ENCODE results near the gene HIBCH. TPM values are rescaled to one million over a fixed set of nuclear protein-coding genes. Genes with fewer than 3 reads are reported as not detected.

The HIBCH gene
- total and polyA plus RNA-seq, 2 of the 13 experiments (the other 11 are each of a cell fraction or from before 2014, with no cell fraction given): 18.8 to 49.5 TPM

DNA sequence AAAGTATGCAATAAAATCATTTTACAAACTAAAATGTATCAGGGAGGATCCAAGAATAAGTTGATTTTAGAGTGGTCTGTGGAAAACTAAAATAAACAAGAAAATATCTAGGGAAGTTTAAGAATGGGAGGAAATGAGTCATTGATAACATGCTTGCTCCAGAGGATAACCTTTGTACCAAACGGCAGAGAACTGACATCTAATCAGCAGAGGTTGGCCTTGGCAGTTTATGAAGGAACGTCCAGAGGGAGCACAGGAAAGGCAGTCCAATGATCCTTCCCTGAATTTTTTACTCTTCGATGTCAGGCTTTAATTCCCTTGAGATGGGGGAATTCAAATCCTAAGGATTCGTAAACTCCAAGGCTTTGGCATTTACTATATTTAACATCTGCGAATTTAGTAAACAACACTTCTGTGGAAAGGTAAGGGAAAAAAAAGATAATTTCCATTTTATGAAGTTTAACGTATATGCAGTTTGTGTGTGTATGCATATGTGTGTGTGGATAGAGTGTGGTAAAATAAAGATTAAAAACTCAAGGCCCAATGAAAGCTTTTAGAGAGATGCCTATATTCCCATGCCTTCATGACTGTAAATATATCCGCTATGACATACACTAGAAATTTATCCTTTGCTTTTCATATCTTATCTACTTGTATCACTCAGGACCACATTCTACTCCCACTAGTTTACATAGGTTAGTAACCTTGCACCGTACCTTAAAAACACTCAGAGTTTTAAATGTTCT is 15.0 kb upstream of the HIBCH start (continued):
- TF ChIP-seq, protein P1, sequence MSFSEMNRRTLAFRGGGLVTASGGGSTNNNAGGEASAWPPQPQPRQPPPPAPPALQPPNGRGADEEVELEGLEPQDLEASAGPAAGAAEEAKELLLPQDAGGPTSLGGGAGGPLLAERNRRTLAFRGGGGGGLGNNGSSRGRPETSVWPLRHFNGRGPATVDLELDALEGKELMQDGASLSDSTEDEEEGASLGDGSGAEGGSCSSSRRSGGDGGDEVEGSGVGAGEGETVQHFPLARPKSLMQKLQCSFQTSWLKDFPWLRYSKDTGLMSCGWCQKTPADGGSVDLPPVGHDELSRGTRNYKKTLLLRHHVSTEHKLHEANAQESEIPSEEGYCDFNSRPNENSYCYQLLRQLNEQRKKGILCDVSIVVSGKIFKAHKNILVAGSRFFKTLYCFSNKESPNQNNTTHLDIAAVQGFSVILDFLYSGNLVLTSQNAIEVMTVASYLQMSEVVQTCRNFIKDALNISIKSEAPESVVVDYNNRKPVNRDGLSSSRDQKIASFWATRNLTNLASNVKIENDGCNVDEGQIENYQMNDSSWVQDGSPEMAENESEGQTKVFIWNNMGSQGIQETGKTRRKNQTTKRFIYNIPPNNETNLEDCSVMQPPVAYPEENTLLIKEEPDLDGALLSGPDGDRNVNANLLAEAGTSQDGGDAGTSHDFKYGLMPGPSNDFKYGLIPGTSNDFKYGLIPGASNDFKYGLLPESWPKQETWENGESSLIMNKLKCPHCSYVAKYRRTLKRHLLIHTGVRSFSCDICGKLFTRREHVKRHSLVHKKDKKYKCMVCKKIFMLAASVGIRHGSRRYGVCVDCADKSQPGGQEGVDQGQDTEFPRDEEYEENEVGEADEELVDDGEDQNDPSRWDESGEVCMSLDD (CRISPR knock-in tag; IDR thresholded peaks at IDR 0.05; ENCODE audit: borderline replicate concordance): no peak
- TF ChIP-seq RBAK (CRISPR knock-in tag; IDR thresholded peaks at IDR 0.05) (no peak), GATA4 (IDR thresholded peaks at IDR 0.05; ENCODE audit: borderline replicate concordance, low read depth) (peak; percentile 95), HNRNPL (IDR thresholded peaks at IDR 0.05; ENCODE audit: low read depth, low read length) (no peak), ESRRA (CRISPR knock-in tag; IDR thresholded peaks at IDR 0.05; ENCODE audit: low read depth) (peak; percentile 52; the same call in 1 of the 2 replicates), PHB2 (IDR thresholded peaks at IDR 0.05; ENCODE audit: partially characterized antibody) (no peak), ATRX (CRISPR knock-in tag; IDR thresholded peaks at IDR 0.05; ENCODE audit: borderline replicate concordance) (no peak), HNRNPK (IDR thresholded peaks at IDR 0.05; ENCODE audit: low read depth, low read length, poor library complexity, severe bottlenecking) (peak; percentile 9), SRSF1 (optimal IDR thresholded peaks at IDR 0.05; ENCODE audit: low read depth, low read length) (no peak), SUZ12 (IDR thresholded peaks at IDR 0.05; ENCODE audit: low read depth, low read length) (no peak)
- TF ChIP-seq, protein P2, sequence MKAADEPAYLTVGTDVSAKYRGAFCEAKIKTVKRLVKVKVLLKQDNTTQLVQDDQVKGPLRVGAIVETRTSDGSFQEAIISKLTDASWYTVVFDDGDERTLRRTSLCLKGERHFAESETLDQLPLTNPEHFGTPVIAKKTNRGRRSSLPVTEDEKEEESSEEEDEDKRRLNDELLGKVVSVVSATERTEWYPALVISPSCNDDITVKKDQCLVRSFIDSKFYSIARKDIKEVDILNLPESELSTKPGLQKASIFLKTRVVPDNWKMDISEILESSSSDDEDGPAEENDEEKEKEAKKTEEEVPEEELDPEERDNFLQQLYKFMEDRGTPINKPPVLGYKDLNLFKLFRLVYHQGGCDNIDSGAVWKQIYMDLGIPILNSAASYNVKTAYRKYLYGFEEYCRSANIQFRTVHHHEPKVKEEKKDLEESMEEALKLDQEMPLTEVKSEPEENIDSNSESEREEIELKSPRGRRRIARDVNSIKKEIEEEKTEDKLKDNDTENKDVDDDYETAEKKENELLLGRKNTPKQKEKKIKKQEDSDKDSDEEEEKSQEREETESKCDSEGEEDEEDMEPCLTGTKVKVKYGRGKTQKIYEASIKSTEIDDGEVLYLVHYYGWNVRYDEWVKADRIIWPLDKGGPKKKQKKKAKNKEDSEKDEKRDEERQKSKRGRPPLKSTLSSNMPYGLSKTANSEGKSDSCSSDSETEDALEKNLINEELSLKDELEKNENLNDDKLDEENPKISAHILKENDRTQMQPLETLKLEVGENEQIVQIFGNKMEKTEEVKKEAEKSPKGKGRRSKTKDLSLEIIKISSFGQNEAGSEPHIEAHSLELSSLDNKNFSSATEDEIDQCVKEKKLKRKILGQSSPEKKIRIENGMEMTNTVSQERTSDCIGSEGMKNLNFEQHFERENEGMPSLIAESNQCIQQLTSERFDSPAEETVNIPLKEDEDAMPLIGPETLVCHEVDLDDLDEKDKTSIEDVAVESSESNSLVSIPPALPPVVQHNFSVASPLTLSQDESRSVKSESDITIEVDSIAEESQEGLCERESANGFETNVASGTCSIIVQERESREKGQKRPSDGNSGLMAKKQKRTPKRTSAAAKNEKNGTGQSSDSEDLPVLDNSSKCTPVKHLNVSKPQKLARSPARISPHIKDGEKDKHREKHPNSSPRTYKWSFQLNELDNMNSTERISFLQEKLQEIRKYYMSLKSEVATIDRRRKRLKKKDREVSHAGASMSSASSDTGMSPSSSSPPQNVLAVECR (CRISPR knock-in tag; IDR thresholded peaks at IDR 0.05; ENCODE audit: borderline replicate concordance): peak; percentile 36; the same call in 1 of the 2 replicates
- TF ChIP-seq, protein P3, sequence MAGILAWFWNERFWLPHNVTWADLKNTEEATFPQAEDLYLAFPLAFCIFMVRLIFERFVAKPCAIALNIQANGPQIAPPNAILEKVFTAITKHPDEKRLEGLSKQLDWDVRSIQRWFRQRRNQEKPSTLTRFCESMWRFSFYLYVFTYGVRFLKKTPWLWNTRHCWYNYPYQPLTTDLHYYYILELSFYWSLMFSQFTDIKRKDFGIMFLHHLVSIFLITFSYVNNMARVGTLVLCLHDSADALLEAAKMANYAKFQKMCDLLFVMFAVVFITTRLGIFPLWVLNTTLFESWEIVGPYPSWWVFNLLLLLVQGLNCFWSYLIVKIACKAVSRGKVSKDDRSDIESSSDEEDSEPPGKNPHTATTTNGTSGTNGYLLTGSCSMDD (CRISPR knock-in tag; IDR thresholded peaks at IDR 0.05): no peak
- TF ChIP-seq, protein P4, sequence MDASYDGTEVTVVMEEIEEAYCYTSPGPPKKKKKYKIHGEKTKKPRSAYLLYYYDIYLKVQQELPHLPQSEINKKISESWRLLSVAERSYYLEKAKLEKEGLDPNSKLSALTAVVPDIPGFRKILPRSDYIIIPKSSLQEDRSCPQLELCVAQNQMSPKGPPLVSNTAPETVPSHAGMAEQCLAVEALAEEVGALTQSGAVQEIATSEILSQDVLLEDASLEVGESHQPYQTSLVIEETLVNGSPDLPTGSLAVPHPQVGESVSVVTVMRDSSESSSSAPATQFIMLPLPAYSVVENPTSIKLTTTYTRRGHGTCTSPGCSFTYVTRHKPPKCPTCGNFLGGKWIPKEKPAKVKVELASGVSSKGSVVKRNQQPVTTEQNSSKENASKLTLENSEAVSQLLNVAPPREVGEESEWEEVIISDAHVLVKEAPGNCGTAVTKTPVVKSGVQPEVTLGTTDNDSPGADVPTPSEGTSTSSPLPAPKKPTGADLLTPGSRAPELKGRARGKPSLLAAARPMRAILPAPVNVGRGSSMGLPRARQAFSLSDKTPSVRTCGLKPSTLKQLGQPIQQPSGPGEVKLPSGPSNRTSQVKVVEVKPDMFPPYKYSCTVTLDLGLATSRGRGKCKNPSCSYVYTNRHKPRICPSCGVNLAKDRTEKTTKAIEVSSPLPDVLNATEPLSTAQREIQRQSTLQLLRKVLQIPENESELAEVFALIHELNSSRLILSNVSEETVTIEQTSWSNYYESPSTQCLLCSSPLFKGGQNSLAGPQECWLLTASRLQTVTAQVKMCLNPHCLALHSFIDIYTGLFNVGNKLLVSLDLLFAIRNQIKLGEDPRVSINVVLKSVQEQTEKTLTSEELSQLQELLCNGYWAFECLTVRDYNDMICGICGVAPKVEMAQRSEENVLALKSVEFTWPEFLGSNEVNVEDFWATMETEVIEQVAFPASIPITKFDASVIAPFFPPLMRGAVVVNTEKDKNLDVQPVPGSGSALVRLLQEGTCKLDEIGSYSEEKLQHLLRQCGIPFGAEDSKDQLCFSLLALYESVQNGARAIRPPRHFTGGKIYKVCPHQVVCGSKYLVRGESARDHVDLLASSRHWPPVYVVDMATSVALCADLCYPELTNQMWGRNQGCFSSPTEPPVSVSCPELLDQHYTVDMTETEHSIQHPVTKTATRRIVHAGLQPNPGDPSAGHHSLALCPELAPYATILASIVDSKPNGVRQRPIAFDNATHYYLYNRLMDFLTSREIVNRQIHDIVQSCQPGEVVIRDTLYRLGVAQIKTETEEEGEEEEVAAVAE (CRISPR knock-in tag; IDR thresholded peaks at IDR 0.05; ENCODE audit: borderline replicate concordance): peak; percentile 36; the same call in 1 of the 2 replicates
- TF ChIP-seq, protein P5, sequence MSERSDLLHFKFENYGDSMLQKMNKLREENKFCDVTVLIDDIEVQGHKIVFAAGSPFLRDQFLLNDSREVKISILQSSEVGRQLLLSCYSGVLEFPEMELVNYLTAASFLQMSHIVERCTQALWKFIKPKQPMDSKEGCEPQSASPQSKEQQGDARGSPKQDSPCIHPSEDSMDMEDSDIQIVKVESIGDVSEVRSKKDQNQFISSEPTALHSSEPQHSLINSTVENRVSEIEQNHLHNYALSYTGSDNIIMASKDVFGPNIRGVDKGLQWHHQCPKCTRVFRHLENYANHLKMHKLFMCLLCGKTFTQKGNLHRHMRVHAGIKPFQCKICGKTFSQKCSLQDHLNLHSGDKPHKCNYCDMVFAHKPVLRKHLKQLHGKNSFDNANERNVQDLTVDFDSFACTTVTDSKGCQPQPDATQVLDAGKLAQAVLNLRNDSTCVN (CRISPR knock-in tag; IDR thresholded peaks at IDR 0.05; ENCODE audit: borderline replicate concordance): peak; percentile 88
